CD4-positive, alpha-beta memory T cell (primary cell): Measurements from ENCODE around the gene MCF2L. TPM values are rescaled to one million over a fixed set of nuclear protein-coding genes. Genes with fewer than 3 reads are reported as not detected.
"Not testable (repeated sequence)": the region's sequence is repeated elsewhere in the genome, so short reads cannot be mapped to it uniquely, and the experiment has no call there.

Experiments
- CTCF ChIA-PET: fragments of 350-600 bp; sonication (Branson Sonifier 250); formaldehyde crosslinking; loops from one replicate; lab custom pipeline; 2021; ENCODE audit warnings: inconsistent platforms; ENCODE audit not compliant: partially characterized antibody; lab: Charles Lee
- POLR2A ChIA-PET: fragments of 350-600 bp; sonication (Branson Sonifier 250); formaldehyde crosslinking; loops from one replicate; lab custom pipeline; 2021; ENCODE audit not compliant: partially characterized antibody; lab: Charles Lee
- DNase-seq, 5 donors: peaks; one replicate each; pipeline versions ENCODE4 v3.0.0 to v3.0.0-alpha.2; 2020 to 2022; ENCODE audit warnings: mixed read lengths in 1 of 5
- H3K27ac ChIP-seq: one replicate; pipeline ENCODE4 v1.7.0; 2013; ENCODE audit warnings: low read depth, low read length
- H3K27me3 ChIP-seq: 2 replicates; pipeline ENCODE4 v1.7.0; 2013; ENCODE audit warnings: mild to moderate bottlenecking, low read length, moderate library complexity; ENCODE audit not compliant: insufficient read depth
- H3K36me3 ChIP-seq: 2 replicates; pipeline ENCODE4 v1.7.0; 2013; ENCODE audit warnings: mild to moderate bottlenecking, low read length, moderate library complexity; ENCODE audit not compliant: insufficient read depth
- H3K4me1 ChIP-seq: 2 replicates; pipeline ENCODE4 v1.7.0; 2013; ENCODE audit warnings: mild to moderate bottlenecking, low read length, moderate library complexity; ENCODE audit not compliant: insufficient read depth
- H3K4me3 ChIP-seq, 2 donors: one replicate each; pipeline ENCODE4 v1.7.0; 2013; ENCODE audit warnings: low read length in 2 of 2, mild to moderate bottlenecking in 1 of 2
- H3K9me3 ChIP-seq, 2 donors: one replicate each; pipeline ENCODE4 v1.7.0; 2013; ENCODE audit warnings: low read length in 2 of 2, control low read depth in 1 of 2; ENCODE audit not compliant: control insufficient read depth in 1 of 2
- H3K27ac Mint-ChIP-seq, 7 donors: one replicate each; pipeline ENCODE4 v1.8.0; 2020 to 2021; ENCODE audit warnings: mixed read lengths in 7 of 7, mild to moderate bottlenecking in 6 of 7, inconsistent platforms in 3 of 7, moderate library complexity in 3 of 7
- H3K27me3 Mint-ChIP-seq, 2 donors: one replicate each; pipeline ENCODE4 v1.8.0; 2020 to 2021; ENCODE audit warnings: mixed read lengths in 2 of 2
- H3K36me3 Mint-ChIP-seq, 2 donors: one replicate each; pipeline ENCODE4 v1.8.0; 2020 to 2021; ENCODE audit warnings: mixed read lengths in 2 of 2, inconsistent platforms in 1 of 2, mild to moderate bottlenecking in 1 of 2
- H3K4me1 Mint-ChIP-seq, 4 donors: one replicate each; pipeline ENCODE4 v1.8.0; 2020 to 2021; ENCODE audit warnings: mixed read lengths in 4 of 4, mild to moderate bottlenecking in 1 of 4
- H3K4me3 Mint-ChIP-seq, 8 donors: one replicate each; pipeline ENCODE4 v1.8.0; 2020 to 2021; ENCODE audit warnings: mixed read lengths in 8 of 8, mild to moderate bottlenecking in 7 of 8, moderate library complexity in 6 of 8, inconsistent platforms in 3 of 8
- H3K9me3 Mint-ChIP-seq, 8 donors: one replicate each; pipeline ENCODE4 v1.8.0; 2020 to 2021; ENCODE audit warnings: mixed read lengths in 8 of 8, mild to moderate bottlenecking in 5 of 8, inconsistent platforms in 3 of 8, moderate library complexity in 1 of 8
- intact Hi-C: fragments of 100-400 bp; cut with micrococcal nuclease; formaldehyde crosslinking; loops from one replicate; pipeline ENCODE4 v1.15.1; 2023
- polyA plus RNA-seq, 2 donors: library from polyadenylated mRNA; unstranded; fragments of 300-500 nt; fragmentation: Illumina TruSeq; gene quantifications; one replicate each; pipeline ENCODE4 v1.2.3, GENCODE V29; 2021
- total RNA-seq, 2 experiments: library from RNA; stranded (reverse); gene quantifications; one replicate each; pipeline ENCODE4 v1.2.3, GENCODE V29; 2021

The MCF2L gene
- total and polyA plus RNA-seq, 4 experiments from 2014 or later: 0.15 to 18.9 (median 10.4) TPM

DNA sequence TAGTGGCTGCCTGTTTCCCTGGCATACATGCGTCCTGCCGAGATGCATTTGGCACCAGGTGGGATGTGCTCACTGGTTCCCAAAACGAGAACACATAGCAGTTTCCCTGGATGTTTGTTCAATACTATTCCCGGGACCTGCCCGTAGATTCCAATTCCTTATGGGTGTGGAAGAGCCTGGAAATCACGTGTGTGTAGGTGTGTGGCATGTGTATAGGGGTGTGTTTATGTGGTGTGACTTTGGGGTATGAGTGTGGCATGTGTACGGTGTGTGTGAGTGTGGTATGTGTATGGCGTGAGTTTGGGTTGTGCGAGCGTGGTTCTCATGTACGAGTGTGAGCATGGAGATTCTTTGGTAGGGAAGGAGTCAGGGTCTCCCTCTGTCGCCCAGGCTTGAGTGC, 133.7 kb downstream of the MCF2L start:
- no peak overlapping the region for H3K4me3 ChIP-seq
- no peaks in the 10 kb centered on the region for H3K4me1 ChIP-seq
- Mint-ChIP-seq H3K9me3 (no peaks in the 10 kb centered on the region), H3K4me3 (no peak overlapping the region), H3K27me3 (peaks cover 2% of the 10 kb centered on the region in 2 donors), H3K36me3 (no peaks in the 10 kb centered on the region), H3K27ac (peak overlapping the region in 1 of 7 donors; percentile 61), H3K4me1 (peaks cover 0 to 2% (median 0%) of the 10 kb centered on the region in 4 donors)
- H3K36me3 ChIP-seq: no peaks in the 10 kb centered on the region
- intact Hi-C loops: no loop called here
- no peaks in the 10 kb centered on the region for H3K9me3 ChIP-seq
- H3K27ac ChIP-seq: no peak overlapping the region
- no peaks in the 10 kb centered on the region for H3K27me3 ChIP-seq
- ChIA-PET POLR2A (no interaction called here), CTCF (no interaction called here)
- DNase-seq: no peak

DNA sequence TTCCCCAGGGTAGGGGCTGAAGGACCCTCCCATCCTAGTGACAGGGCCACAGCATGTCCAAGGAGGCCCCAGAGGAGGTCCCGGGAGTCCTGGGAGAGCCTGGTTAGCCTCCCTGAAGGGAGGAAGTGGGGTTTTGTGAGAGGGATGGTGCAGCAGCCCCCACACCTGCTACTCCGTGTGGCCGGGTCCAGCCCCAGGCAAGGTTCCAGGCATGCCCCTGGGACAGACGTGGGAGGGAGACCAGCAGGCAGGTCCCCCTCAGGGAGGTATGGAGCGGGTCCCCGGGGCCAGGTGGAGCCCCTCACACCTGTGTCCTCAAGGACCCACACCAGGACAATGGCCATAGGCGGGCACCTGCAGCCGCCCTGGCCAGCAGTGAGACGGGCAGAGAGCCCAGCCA, 134.6 kb downstream of the MCF2L start:
- CTCF ChIA-PET: no interaction called here
- POLR2A ChIA-PET: no interaction called here
- DNase-seq: no peak
- H3K4me3 Mint-ChIP-seq: no peak overlapping the region
- H3K4me1 Mint-ChIP-seq: peaks cover 0 to 2% (median 0%) of the 10 kb centered on the region in 4 donors
- peaks cover 2% of the 10 kb centered on the region in 2 donors for H3K27me3 Mint-ChIP-seq
- H3K9me3 Mint-ChIP-seq: no peaks in the 10 kb centered on the region
- Histone ChIP-seq H3K4me1 (no peaks in the 10 kb centered on the region), H3K27ac (no peak overlapping the region), H3K27me3 (no peaks in the 10 kb centered on the region), H3K9me3 (no peaks in the 10 kb centered on the region), H3K4me3 (no peak overlapping the region), H3K36me3 (no peaks in the 10 kb centered on the region)
- intact Hi-C loops: no loop called here
- no peaks in the 10 kb centered on the region for H3K36me3 Mint-ChIP-seq
- H3K27ac Mint-ChIP-seq: no peak overlapping the region

DNA sequence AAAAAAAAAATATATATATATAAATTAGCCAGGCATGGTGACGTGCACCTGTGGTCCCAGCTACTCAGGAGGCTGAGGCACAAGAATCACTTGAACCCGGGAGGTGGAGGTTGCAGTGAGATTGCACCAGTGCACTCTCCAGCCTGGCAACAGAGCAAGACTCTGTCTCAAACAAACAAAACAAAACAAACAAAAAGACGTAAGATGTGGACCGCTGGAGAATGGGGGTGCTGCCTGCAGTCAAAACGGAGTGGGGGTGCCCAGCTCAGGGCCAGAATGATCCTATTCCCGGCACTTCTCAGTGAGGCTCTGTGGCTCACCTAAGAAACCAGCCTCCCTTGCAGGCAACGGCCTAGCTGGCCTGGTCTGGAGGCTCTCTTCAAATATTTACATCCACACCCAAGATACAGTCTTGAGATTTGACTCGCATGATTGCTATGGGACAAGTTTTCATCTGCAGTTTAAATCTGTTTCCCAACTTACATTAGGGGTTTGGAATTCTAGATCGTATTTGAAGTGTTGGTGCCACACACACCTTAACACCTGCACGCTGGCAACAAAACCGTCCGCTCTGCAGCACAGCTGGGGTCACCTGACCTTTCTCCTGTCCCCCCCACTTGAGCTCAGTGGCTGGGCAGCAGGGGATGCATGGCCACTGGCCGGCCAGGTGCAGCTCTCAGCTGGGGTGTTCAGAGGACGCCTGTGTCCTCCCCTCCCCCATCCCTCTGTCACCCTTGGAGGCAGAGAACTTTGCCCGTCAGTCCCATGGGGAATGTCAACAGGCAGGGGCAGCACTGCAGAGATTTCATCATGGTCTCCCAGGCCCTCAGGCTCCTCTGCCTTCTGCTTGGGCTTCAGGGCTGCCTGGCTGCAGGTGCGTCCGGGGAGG, 136.3 kb downstream of the MCF2L start, which contains the start of gene F7:
Gene F7 (plus strand): TSS at position 760 of the 889 bp plus-strand sequence. CDS start 51 bp downstream, at position 811.
- ChIA-PET CTCF (no interaction called here), POLR2A (interaction anchor here (1.0 kb wide), 1 partner anchor 55 kb away, joined by 3 read pairs; no protein-coding TSS in a partner anchor)
- Mint-ChIP-seq H3K9me3 (no peaks in the 10 kb centered on the region), H3K27ac (peak within 1 kb of the TSS in 1 of 7 donors; percentile 72), H3K27me3 (peaks cover 2% of the 10 kb centered on the region in 2 donors), H3K4me3 (no peak within 1 kb of the TSS), H3K36me3 (no peaks in the 10 kb centered on the region), H3K4me1 (peaks cover 0 to 2% (median 0%) of the 10 kb centered on the region in 4 donors)
- Histone ChIP-seq H3K4me3 (no peak within 1 kb of the TSS), H3K36me3 (no peaks in the 10 kb centered on the region), H3K27ac (no peak within 1 kb of the TSS), H3K4me1 (no peaks in the 10 kb centered on the region), H3K27me3 (no peaks in the 10 kb centered on the region), H3K9me3 (no peaks in the 10 kb centered on the region)
- no peak for DNase-seq
- intact Hi-C loops: no loop called here

DNA sequence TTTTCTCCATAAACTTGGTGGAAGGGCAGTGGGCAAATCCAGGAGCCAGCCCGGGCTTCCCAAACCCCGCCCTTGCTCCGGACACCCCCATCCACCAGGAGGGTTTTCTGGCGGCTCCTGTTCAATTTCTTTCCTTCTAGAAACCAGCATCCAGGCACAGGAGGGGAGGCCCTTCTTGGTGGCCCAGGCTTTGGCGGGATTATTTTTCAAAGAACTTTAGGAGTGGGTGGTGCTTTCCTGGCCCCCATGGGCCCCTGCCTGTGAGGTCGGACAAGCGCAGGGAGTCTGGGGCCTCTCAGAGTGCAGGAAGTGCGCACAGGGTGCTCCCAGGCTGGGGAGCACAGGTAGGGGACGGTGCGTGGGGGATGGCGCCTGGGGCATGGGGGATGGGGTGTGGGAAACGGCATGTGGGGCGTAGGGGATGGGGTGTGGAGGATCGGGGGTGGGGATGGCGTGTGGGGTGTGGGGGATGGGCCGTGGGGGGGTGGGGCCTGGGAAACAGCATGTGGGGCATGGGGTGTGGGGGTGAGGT, 137.0 kb downstream of the MCF2L start:
- Mint-ChIP-seq H3K36me3 (no peaks in the 10 kb centered on the region), H3K4me3 (no peak overlapping the region), H3K9me3 (no peaks in the 10 kb centered on the region), H3K27ac (no peak overlapping the region), H3K27me3 (peaks cover 2% of the 10 kb centered on the region in 2 donors), H3K4me1 (peaks cover 0 to 2% (median 0%) of the 10 kb centered on the region in 4 donors)
- CTCF ChIA-PET: no interaction called here
- H3K36me3 ChIP-seq: no peaks in the 10 kb centered on the region
- no peaks in the 10 kb centered on the region for H3K9me3 ChIP-seq
- POLR2A ChIA-PET: no interaction called here
- no peak overlapping the region for H3K27ac ChIP-seq
- DNase-seq: no peak
- H3K27me3 ChIP-seq: peaks cover 2% of the 10 kb centered on the region
- no peak overlapping the region for H3K4me3 ChIP-seq
- intact Hi-C loops: no loop called here
- H3K4me1 ChIP-seq: peaks cover 3% of the 10 kb centered on the region

DNA sequence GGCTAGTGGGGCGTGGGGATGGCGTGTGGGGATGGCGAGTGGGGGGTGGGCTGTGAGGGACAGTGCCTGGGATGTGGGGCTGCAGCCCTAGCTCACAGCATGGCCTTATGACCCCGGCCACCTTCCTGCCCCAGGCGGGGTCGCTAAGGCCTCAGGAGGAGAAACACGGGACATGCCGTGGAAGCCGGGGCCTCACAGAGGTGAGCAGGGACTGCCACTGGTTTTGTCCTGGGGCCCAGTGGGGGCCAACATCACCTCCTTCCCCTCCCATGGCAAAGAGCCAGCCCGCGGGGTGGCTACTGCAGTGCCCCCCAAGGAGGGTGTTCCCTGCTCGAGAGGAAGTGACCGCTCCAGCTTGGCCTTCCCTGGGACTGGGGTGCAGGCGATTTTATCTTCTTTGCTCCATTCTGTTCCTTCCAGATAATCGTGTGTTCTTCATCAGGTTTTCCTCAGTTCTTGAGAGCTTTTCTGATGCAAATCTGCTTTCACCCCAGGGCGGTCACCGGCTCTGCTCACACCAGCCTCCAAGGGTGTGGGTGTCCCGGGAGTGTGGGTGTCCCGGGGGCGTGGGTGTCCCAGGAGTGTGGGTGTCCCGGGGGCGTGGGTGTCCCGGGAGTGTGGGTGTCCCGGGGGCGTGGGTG, 137.8 kb downstream of the MCF2L start:
- Histone ChIP-seq H3K27me3 (peaks cover 4% of the 10 kb centered on the region), H3K36me3 (no peaks in the 10 kb centered on the region), H3K27ac (no peak overlapping the region), H3K4me3 (no peak overlapping the region), H3K4me1 (peaks cover 4% of the 10 kb centered on the region), H3K9me3 (no peaks in the 10 kb centered on the region)
- H3K27ac Mint-ChIP-seq: no peak overlapping the region
- peaks cover 2% of the 10 kb centered on the region in 2 donors for H3K27me3 Mint-ChIP-seq
- no peak for DNase-seq
- intact Hi-C loops: no loop called here
- no peaks in the 10 kb centered on the region for H3K36me3 Mint-ChIP-seq
- peaks cover 0 to 2% (median 0%) of the 10 kb centered on the region in 4 donors for H3K4me1 Mint-ChIP-seq
- ChIA-PET CTCF (no interaction called here), POLR2A (no interaction called here)
- peak overlapping the region in 1 of 8 donors; percentile 15 for H3K4me3 Mint-ChIP-seq
- no peaks in the 10 kb centered on the region for H3K9me3 Mint-ChIP-seq

DNA sequence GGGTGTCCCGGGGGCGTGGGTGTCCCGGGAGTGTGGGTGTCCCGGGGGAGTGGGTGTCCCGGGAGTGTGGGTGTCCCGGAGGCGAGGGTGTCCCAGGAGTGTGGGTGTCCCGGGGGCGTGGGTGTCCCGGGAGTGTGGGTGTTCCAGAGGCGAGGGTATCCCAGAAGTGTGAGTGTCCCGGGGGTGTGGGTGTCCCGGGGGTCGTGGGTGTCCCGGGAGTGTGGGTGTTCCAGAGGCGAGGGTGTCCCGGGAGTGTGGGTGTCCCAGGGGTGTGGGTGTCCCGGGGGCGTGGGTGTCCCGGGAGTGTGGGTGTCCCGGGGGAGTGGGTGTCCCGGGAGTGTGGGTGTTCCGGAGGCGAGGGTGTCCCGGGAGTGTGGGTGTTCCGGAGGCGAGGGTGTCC, 139.5 kb downstream of the MCF2L start:
- POLR2A ChIA-PET, H3K27ac Mint-ChIP-seq, H3K4me1 Mint-ChIP-seq, DNase-seq, H3K4me1 ChIP-seq, H3K9me3 ChIP-seq, H3K27ac ChIP-seq, H3K9me3 Mint-ChIP-seq, H3K36me3 ChIP-seq, H3K27me3 Mint-ChIP-seq, H3K27me3 ChIP-seq, H3K4me3 ChIP-seq, H3K36me3 Mint-ChIP-seq, intact Hi-C loops, H3K4me3 Mint-ChIP-seq, CTCF ChIA-PET: not testable (repeated sequence)
